ENCODE data around the gene NTM. TPM values are rescaled to one million over a fixed set of nuclear protein-coding genes. Genes with fewer than 3 reads are reported as not detected.

Gene NTM
- total RNA-seq, 4 donors from 2014 or later: 1.4 to 5.7 TPM; not detected in 2

DNA sequence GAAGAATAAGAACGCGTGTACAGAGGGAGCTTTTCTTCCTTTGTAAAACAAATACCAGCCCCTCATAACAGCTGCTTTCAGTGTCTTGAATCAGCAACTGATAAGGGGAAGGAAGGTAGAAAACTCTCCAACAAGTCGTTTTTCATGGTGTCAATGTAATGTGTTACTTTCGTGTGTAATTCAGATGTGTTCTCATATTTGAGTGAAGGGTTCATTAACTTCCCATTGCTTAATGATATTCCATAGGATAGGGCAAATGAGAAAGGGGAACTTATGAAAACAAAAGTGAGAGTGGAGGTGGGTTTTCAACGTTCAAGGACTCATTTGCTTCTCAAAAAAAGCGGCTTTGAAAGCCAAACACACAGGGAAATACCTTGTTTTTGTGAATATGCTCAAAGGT lies 452.1 kb downstream of the NTM start:
- intact Hi-C loops (cut with DNase I; ENCODE audit: low total_unique reads): no loop called here
- no peak overlapping the region for H3K4me3 ChIP-seq

DNA sequence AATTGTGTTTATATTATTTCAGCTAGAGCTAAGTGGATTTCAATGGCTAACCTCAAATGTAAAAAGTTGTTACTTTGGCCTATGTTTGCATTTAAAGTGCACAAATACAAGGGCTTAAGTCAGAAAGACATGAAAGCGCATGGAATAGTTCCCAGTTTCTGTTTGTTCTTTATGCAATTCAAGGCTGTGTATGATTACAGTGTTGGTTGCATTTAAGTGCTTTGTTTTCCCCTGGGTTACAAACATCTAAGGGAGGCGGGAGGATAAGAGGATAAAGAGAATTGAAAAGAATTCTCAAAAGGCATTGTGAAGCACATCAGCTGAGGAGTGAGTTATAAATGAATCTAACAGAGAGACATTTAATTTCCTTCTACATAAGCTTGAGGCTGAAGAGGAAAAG lies 453.4 kb downstream of the NTM start:
- Histone ChIP-seq H3K4me1 (no peaks in the 10 kb centered on the region), H3K4me3 (no peak overlapping the region), H3K27ac (no peak overlapping the region), H3K36me3 (no peaks in the 10 kb centered on the region), H3K27me3 (no peaks in the 10 kb centered on the region), H3K9me3 (no peaks in the 10 kb centered on the region)
- TF ChIP-seq POLR2A (IDR thresholded peaks at IDR 0.05): no peak
- TF ChIP-seq, protein P1, sequence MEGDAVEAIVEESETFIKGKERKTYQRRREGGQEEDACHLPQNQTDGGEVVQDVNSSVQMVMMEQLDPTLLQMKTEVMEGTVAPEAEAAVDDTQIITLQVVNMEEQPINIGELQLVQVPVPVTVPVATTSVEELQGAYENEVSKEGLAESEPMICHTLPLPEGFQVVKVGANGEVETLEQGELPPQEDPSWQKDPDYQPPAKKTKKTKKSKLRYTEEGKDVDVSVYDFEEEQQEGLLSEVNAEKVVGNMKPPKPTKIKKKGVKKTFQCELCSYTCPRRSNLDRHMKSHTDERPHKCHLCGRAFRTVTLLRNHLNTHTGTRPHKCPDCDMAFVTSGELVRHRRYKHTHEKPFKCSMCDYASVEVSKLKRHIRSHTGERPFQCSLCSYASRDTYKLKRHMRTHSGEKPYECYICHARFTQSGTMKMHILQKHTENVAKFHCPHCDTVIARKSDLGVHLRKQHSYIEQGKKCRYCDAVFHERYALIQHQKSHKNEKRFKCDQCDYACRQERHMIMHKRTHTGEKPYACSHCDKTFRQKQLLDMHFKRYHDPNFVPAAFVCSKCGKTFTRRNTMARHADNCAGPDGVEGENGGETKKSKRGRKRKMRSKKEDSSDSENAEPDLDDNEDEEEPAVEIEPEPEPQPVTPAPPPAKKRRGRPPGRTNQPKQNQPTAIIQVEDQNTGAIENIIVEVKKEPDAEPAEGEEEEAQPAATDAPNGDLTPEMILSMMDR (IDR thresholded peaks at IDR 0.05): no peak
- intact Hi-C loops (cut with DNase I; ENCODE audit: low total_unique reads): no loop called here
- no peak for DNase-seq

More for the DNA sequence above, 452.1 kb downstream of the NTM start:
- no peak for DNase-seq
- Histone ChIP-seq H3K36me3 (no peaks in the 10 kb centered on the region), H3K4me1 (no peaks in the 10 kb centered on the region), H3K27me3 (no peaks in the 10 kb centered on the region), H3K27ac (no peak overlapping the region), H3K9me3 (no peaks in the 10 kb centered on the region)
- TF ChIP-seq, protein P1 (IDR thresholded peaks at IDR 0.05): no peak
- no peak for TF ChIP-seq POLR2A (IDR thresholded peaks at IDR 0.05)

DNA sequence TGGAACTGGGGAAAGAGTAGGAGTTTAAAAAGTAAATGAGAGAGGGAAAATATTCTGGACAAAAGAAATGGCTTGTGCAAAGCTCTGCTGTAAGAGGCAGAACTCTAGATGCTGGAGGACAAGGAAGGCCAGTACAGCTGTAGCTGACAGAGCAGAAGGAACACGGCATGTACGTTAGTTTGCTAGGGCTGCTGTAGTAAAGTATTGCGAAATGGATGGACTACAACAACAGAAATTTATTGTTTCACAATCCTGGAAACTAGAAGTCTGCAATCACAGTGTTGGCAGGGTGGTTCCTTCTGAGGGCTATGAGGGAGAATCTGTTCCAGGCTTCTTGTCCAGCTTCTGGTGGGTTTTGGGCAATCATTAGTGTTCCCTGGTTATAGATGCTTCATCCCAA lies 454.4 kb downstream of the NTM start:
- no peaks in the 10 kb centered on the region for H3K36me3 ChIP-seq
- TF ChIP-seq, protein P1 (IDR thresholded peaks at IDR 0.05): no peak
- TF ChIP-seq POLR2A (IDR thresholded peaks at IDR 0.05): no peak
- intact Hi-C loops (cut with DNase I; ENCODE audit: low total_unique reads): no loop called here
- no peak overlapping the region for H3K27ac ChIP-seq
- no peaks in the 10 kb centered on the region for H3K4me1 ChIP-seq
- H3K9me3 ChIP-seq: no peaks in the 10 kb centered on the region
- H3K4me3 ChIP-seq: no peak overlapping the region
- no peak for DNase-seq
- no peaks in the 10 kb centered on the region for H3K27me3 ChIP-seq

DNA sequence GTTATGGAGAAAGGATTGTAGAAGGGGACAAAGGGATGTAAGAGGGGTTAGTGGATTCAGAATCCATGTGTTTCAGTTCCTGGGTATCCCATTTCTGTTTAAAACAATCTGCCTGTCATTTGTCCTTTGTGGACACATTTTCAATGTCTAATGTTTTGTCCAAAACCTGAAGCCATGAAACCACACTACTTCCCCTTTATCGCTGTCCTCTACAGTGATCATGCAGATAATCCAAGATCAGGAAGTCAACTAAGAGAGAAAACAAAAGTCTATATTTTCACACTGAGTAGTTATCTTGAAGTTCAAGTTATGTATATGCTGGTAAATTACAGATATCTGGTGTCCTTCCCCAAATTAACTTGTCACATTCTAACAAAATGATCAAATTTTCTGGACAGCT lies 457.0 kb downstream of the NTM start:
- no peaks in the 10 kb centered on the region for H3K27me3 ChIP-seq
- no peak overlapping the region for H3K4me3 ChIP-seq
- no peaks in the 10 kb centered on the region for H3K4me1 ChIP-seq
- DNase-seq: no peak
- no peak overlapping the region for H3K27ac ChIP-seq
- TF ChIP-seq, protein P1 (IDR thresholded peaks at IDR 0.05): no peak
- no peak for TF ChIP-seq POLR2A (IDR thresholded peaks at IDR 0.05)
- H3K36me3 ChIP-seq: no peaks in the 10 kb centered on the region
- H3K9me3 ChIP-seq: no peaks in the 10 kb centered on the region
- intact Hi-C loops (cut with DNase I; ENCODE audit: low total_unique reads): no loop called here

DNA sequence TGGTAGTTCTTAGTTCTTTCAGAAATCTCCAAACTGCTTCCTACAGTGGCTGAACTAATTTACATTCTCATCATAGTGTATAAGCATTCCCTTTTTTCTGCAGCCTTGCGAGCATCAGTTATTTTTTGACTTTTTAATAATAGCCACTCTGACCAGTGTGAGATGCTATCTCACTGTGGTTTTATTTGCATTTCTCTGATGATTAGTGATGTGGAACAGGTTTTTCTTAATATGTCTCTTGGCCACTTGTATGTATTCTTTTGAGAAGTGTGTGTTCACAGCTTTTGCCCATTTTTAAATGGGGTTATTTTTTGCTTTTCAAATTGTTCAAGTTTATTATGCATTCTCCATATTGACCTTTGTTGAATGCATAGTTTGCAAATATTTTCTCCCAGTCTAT lies 459.3 kb downstream of the NTM start:
- Histone ChIP-seq H3K27ac (no peak overlapping the region), H3K4me1 (no peaks in the 10 kb centered on the region), H3K27me3 (no peaks in the 10 kb centered on the region), H3K36me3 (no peaks in the 10 kb centered on the region), H3K9me3 (no peaks in the 10 kb centered on the region), H3K4me3 (no peak overlapping the region)
- intact Hi-C loops (cut with DNase I; ENCODE audit: low total_unique reads): no loop called here
- TF ChIP-seq POLR2A (IDR thresholded peaks at IDR 0.05): no peak
- TF ChIP-seq, protein P1 (IDR thresholded peaks at IDR 0.05): no peak
- DNase-seq: no peak

All from uterus (tissue), 4 donors.